ENCODE measurements around the gene GJA9. TPM values are rescaled to one million over a fixed set of nuclear protein-coding genes. Genes with fewer than 3 reads are reported as not detected.

Gene GJA9
- total RNA-seq, 1 experiment from 2014 or later, result not detected

DNA sequence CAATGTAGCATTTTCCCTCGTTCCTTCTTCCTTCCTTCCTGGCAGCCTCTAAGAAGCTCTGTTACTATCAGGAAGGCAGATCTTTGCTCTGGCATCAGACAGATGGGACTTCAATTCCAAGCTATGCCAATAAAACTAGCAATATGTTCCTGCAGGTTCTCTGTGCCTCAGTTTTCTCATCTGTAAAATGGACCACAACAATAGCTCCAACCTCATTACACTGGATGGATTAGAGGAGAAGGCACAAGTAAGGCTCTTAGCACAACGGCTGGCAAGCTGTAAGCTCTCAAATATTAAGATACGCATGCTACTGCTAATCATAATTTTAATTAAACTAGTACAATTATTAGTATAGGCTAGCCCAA lies 49.0 kb downstream of the GJA9 start:
- DNase-seq (ENCODE audit: low read depth in 1 of 2, low spot score in 2 of 2), result no peak
- H3K4me3 ChIP-seq, result no peak overlapping the region
- H3K27me3 ChIP-seq (replicated peaks), result no peaks in the 10 kb centered on the region

DNA sequence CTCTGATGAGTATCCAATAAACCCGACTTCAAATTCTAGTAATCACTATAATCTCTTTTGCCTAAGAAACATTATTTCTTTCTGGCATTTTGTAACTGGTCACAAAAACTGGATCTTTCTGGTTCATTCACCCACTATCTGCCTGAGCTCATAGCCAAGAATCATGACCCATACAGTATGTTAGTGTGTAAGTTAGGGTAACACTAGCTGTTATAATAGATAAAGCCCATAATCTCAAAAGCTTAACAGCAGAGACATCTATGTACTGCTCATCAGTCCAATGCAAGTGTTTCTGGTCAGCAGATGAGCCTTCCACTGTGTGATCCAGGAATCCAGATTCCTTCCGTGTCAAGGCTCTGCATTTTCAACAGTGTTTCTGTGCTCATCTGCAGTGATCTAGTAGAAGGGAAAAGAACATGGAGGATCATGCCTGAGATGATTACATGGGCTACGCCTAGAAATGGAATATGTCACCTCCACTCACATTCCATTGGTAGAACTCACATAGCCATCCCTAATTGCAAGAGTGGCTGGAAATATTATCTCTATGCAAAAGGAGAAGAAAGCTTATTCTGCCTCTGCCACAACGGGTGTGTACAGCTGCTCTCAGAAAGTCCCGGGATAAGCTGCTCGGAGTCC lies 49.5 kb downstream of the GJA9 start:
- no peaks in the 10 kb centered on the region for H3K36me3 ChIP-seq
- H3K4me3 ChIP-seq, result no peak overlapping the region
- no peak overlapping the region for H3K27ac ChIP-seq
- H3K9me3 ChIP-seq (replicated peaks), result no peaks in the 10 kb centered on the region
- H3K27me3 ChIP-seq (replicated peaks), result no peaks in the 10 kb centered on the region
- peaks cover 10% of the 10 kb centered on the region; the same call in 1 of the 2 replicates for H3K4me1 ChIP-seq (replicated peaks)
- DNase-seq (ENCODE audit: low read depth in 1 of 2, low spot score in 2 of 2), result no peak

More for the DNA sequence above, 49.0 kb downstream of the GJA9 start:
- Histone ChIP-seq H3K36me3 (no peaks in the 10 kb centered on the region), H3K9me3 (replicated peaks) (no peaks in the 10 kb centered on the region), H3K27ac (no peak overlapping the region), H3K4me1 (replicated peaks) (peaks cover 10% of the 10 kb centered on the region; the same call in 1 of the 2 replicates)

DNA sequence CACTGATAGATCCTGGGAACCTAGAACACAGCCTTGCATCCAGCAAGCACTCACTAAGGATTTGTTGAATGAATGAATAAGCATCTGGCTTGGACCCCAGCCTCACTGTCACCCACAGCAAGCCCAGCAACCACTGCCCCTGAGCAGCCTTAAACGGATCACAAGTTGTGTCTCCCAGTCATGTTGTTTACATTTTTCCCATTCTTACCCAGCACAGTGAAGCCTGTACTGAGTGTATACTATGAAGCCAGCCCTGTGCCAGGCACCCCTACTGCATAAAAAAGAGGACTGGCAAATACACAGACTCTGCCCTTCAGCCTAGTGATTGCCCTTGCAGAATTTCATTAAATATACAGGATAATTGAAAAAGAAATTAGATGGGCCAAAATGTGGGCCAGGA lies 52.0 kb downstream of the GJA9 start:
- H3K27me3 ChIP-seq (replicated peaks), result no peaks in the 10 kb centered on the region
- no peaks in the 10 kb centered on the region for H3K36me3 ChIP-seq
- DNase-seq (ENCODE audit: low read depth in 1 of 2, low spot score in 2 of 2), result no peak
- no peak overlapping the region for H3K27ac ChIP-seq
- H3K4me1 ChIP-seq (replicated peaks), result peaks cover 2% of the 10 kb centered on the region; the same call in 1 of the 2 replicates
- H3K9me3 ChIP-seq (replicated peaks), result no peaks in the 10 kb centered on the region
- H3K4me3 ChIP-seq, result no peak overlapping the region

GRCh38 chr1:38827318-38827717 lies 54.1 kb downstream of the GJA9 start:
- Histone ChIP-seq H3K27me3 (replicated peaks) (no peaks in the 10 kb centered on the region), H3K4me3 (no peak overlapping the region), H3K9me3 (replicated peaks) (no peaks in the 10 kb centered on the region), H3K36me3 (no peaks in the 10 kb centered on the region), H3K27ac (no peak overlapping the region), H3K4me1 (replicated peaks) (no peaks in the 10 kb centered on the region)
- DNase-seq (ENCODE audit: low read depth in 1 of 2, low spot score in 2 of 2), result no peak

- Histone ChIP-seq H3K27ac (no peak overlapping the region), H3K27me3 (replicated peaks) (no peaks in the 10 kb centered on the region), H3K4me3 (no peak overlapping the region), H3K36me3 (no peaks in the 10 kb centered on the region), H3K4me1 (replicated peaks) (no peaks in the 10 kb centered on the region), H3K9me3 (replicated peaks) (no peaks in the 10 kb centered on the region)
- no peak for DNase-seq (ENCODE audit: low read depth in 1 of 2, low spot score in 2 of 2)
Measured at GRCh38 chr1:38826886-38827285, 54.5 kb downstream of the GJA9 start.

- H3K4me1 ChIP-seq (replicated peaks), result no peaks in the 10 kb centered on the region
- H3K27ac ChIP-seq, result no peak overlapping the region
- H3K4me3 ChIP-seq, result no peak overlapping the region
- no peak for DNase-seq (ENCODE audit: low read depth in 1 of 2, low spot score in 2 of 2)
- H3K36me3 ChIP-seq, result no peaks in the 10 kb centered on the region
- H3K9me3 ChIP-seq (replicated peaks), result no peaks in the 10 kb centered on the region
- no peaks in the 10 kb centered on the region for H3K27me3 ChIP-seq (replicated peaks)
Measured at GRCh38 chr1:38826262-38826661, 55.1 kb downstream of the GJA9 start.

Other genes with a start within 250 kb of the GJA9 start
- 10.4 and 14.2 TPM in 2 replicates for gene RRAGC, start 21.8 kb downstream of the GJA9 start, total RNA-seq (2014; rRNA removed; shearing (Covaris generic))
- gene MYCBP, start 8.2 kb downstream of the GJA9 start, total RNA-seq (2014; rRNA removed; shearing (Covaris generic)), result 28.9 and 29.8 TPM in 2 replicates
- 0.29 and 0.91 TPM in 2 replicates for gene RHBDL2, start 60.2 kb upstream of the GJA9 start, total RNA-seq (2014; rRNA removed; shearing (Covaris generic))
- 54.1 and 70.0 TPM in 2 replicates for gene AKIRIN1, start 109.7 kb upstream of the GJA9 start, total RNA-seq (2014; rRNA removed; shearing (Covaris generic))
- gene NDUFS5, start 144.8 kb upstream of the GJA9 start, total RNA-seq (2014; rRNA removed; shearing (Covaris generic)), result 540 and 1,133 TPM in 2 replicates